Stimulated activated CD8-positive, alpha-beta memory T cell treated with anti-CD3 and anti-CD28 coated beads, Interleukin-2, amount 100 ng/mL, for 1 hour (primary cell): ENCODE data around the gene RPS6KA6.

Experiments
- DNase-seq, 2 donors: peaks; one replicate each; pipeline ENCODE4 v3.0.0-alpha.2; 2020; ENCODE audit warnings: low read depth in 2 of 2

The RPS6KA6 gene

DNA sequence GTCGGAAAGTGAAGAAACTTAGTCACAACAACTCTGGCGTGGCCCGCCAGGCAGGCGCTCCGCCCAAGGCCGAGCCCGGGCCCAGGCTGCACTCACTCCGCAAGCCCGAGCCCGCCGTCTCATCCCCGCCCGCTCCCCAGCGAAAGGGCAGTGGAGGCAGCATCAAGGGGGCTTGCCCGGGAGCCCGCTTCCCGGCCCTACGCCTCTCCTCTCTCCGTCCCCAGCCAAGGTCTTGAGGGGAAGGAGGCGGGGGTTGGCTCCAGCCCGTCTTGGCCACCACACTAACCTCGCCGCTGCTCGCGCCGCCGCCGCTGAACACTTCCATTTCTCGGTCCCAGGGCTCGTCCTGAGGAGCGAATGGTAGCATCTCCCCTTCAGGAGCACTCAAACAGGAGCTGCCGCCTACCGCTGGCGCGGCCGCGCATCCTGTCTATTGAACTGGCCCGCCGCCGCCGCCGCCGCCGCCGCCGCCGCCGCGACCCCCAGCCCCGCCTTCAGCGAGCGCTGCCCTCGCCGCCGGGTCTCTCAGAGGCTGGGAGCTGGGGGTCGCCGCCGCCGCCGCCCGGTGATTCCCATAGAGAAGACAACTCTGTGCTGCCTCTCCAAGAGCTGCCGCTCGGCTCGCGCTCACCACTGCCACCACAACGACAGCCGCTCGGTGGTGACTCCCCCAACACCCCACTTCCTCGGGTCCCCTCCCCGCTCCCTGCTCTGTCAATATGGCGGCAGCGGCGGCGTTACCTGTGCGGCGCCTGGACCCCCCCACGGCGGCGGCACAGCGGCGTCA lies at the start of gene RPS6KA6:
Gene RPS6KA6, minus strand, starts transcription at position 667 of the 787 bp plus-strand sequence. Its CDS starts 300 bp downstream, at position 367.
- no peak for DNase-seq

DNA sequence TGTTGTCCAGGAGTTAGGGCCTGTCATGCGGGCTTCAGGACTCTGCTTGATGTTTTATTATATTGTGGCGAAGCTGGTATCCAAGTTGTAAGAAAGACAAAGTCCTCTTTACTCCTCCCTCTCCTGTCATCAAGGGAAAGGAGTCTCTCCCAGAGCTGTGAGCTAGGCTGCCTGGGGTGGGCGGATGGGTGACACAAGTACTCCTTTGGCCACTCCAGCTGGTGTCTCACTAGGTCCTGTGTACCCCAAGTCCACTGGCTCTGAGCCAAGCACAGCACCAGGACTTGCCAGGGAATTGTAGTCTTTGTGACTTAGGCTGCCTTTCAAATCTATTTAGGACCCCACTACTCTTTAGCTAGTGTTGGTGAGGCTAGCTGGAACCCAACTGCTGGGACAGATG lies 36.7 kb upstream of the RPS6KA6 start:
- no peak for DNase-seq

GRCh38 chrX:84223261-84223660 lies 35.3 kb upstream of the RPS6KA6 start:
- DNase-seq: no peak

GRCh38 chrX:84221181-84221580 lies 33.2 kb upstream of the RPS6KA6 start:
- no peak for DNase-seq

- no peak for DNase-seq
Observed at GRCh38 chrX:84219551-84219950, 31.6 kb upstream of the RPS6KA6 start.

- DNase-seq: no peak
Observed at GRCh38 chrX:84218726-84219125, 30.7 kb upstream of the RPS6KA6 start.

DNA sequence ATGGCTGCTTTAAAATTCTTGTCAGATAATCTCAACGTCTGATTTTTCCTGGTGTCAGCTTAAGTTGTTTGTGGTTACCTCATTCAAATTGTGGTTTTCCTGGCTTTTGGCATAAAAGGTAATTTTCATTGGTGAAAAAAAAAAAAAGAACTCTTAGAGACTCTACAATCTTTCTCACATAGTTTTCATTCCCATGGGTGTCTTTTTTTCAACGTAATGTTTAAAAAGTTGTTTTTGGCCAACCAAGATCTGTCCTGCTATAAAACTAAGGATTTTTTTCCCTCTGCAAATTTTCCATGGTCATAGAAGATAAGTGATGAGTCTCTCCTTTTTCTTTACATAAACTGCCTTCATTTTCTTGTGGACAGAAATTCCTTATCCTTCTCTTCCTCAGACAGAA lies 28.9 kb upstream of the RPS6KA6 start:
- DNase-seq: no peak

- DNase-seq: no peak
Observed at GRCh38 chrX:84216406-84216805, 28.4 kb upstream of the RPS6KA6 start.

GRCh38 chrX:84205276-84205675 lies 17.3 kb upstream of the RPS6KA6 start:
- DNase-seq: no peak

DNA sequence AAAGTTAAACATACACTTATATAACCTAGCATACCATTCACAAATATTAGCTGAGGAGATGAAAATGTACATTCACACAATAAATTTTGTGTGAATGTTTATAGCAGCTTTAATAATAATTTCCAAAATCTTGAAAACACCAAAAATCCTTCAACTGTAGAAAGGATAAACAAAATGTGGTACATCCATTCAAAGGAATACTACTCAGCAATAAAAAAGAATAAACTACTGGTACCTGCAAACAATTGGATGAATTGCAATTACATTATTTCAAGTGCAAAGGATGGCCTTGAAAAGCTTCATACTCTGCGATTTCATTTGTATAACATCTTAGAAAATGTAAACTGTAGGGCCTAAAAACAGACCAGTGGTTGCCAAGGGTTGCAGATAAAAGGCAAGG lies 11.7 kb upstream of the RPS6KA6 start:
- DNase-seq: no peak

- no peak for DNase-seq
Observed at GRCh38 chrX:84197550-84197949, 9.6 kb upstream of the RPS6KA6 start.

DNA sequence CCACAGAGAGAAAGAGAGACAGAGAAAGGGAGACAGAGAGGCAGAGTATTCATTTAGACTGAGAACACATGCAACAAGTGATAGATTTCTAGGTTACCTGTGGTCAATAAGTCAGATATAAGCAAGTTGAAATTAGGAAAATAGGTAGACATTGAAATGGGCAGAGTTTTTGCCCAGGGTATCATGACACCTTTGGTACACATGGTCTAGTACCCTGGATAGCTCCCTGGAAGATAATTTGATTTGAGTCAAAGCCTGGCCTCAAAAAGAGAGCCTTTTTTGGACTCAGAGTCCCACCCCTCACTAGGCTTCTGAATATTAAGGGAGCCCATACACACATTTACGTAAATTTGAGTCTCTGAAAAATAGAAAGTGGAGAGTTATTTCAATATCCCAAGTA lies 4.0 kb upstream of the RPS6KA6 start:
- no peak for DNase-seq

GRCh38 chrX:84189125-84189524 lies 1.1 kb upstream of the RPS6KA6 start:
- DNase-seq: no peak

DNA sequence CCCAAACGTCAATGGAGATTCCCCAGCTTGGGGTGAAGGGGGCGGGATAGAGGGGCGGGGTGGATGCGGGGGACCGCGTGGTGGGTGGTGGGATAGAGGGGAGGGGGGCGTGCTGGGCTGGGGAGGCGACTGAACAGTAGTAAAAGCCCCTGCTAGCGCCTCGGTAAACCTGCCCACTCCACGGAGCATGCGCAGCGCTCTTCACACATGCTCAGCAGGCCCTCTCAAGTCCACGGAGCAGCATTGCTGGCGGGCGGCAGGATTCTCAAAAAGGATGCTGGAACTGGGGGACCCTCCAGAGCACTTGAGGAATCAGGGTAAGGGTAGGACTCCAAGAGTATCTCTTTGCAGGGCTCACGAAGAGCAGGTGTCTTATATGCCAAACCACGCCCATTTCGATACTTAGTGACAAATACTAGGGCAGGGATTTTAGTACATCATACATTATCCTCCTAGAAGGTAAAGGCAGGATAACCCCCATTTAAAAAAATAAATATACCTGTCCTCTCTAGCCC lies 378 bp upstream of the RPS6KA6 start:
- DNase-seq: no peak

GRCh38 chrX:84186603-84187532 lies 1.1 kb downstream of the RPS6KA6 start:
- DNase-seq: no peak

DNA sequence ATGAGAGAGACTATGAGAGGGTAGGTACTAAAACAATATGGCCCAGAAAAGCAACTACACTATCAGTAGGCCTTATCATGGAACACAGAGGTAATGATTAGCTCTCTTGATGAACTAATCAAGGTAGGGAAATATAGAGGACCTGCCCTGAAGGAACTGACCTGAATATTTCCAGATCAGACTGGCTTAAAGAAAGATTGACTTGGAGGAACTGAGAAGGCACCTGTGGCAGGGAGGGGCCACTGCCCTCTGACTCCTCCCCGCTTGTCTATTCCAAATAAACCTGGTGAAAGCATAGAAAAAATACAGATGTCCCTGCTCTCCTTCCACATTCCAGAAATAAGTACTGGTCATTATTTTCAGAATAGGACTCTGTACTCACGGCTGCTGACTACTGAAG lies 5.5 kb downstream of the RPS6KA6 start:
- no peak for DNase-seq

GRCh38 chrX:84175958-84176357 lies 12.0 kb downstream of the RPS6KA6 start:
- no peak for DNase-seq

DNA sequence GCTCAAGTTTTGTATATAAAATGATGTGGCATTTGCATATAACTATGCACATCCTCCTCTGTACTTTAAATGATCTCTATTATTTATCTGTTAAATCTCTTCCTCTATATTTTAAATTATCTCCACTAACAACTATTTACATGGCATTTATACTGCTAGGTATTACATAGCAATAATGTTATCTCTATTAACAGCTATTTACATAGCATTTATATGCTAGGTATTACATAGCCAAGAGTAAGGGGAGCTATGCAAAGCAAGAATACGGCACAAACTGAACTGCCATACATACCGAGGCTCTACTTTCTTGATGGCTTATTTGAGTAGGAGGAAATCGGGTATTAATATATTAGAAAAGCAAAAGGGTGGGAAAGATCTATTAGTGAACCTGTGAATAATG lies 12.7 kb downstream of the RPS6KA6 start:
- DNase-seq: no peak

DNA sequence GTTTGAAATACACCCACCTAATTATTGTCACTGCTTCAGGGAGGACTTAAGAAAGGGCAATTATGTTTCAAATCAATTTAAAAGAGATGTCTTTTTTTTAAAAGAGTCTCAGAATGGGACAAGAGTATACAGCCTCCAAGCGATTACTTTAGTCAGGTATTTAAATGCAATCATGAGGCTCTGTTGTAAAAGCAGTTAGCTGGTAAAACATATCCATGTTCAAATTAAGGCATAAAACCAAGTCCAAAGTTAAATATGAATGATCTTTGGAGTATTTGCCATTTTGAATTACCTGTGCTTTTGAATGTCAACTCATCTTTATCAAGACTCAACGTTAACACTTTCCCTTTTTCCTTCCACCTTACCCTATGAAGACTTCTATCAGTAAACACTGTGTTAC lies 13.7 kb downstream of the RPS6KA6 start:
- no peak for DNase-seq

DNA sequence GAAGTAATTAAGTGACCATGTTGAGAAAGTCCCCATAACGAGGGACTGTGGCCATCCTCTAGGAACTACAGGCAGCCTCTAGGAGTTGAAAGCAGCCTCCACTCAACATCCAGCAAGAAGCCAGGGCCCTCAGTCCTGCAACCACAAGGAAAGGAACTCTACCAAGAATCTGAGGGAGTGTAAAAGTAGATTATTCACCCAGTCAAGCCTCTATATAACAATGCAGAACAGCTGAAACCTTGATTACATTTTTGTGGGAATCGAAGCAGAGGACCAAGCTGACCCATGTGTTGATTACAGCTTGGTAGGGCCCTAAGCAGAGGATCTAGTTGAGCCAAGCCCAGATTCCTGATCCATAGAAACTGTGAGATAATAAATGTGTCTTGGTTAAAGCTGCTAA lies 17.1 kb downstream of the RPS6KA6 start:
- DNase-seq: no peak

DNA sequence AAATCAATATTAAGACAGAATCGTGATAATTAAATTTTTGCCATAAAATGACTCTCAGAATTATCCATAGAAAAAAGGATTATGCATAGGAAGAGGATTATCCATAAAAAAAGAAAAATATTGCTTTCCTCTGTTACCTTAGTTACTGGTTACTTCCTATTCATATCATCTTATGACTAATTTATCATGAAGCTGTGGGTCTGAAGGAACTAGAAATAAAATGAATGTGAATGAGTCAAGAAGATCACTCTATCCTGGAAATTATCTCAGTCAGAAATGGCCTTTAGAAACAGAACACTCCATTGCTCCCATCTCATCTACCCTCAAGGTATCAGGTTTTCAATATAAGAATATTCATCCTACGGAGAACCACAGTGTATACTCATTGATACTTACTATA lies 19.4 kb downstream of the RPS6KA6 start:
- no peak for DNase-seq

GRCh38 chrX:84168095-84168494 lies 19.9 kb downstream of the RPS6KA6 start:
- no peak for DNase-seq

- no peak for DNase-seq
Observed at GRCh38 chrX:84165711-84166110, 22.3 kb downstream of the RPS6KA6 start.
